Prostate gland (tissue), 2 donors: Measurements from ENCODE around the gene FGF1. TPM values are rescaled to one million over a fixed set of nuclear protein-coding genes. Genes with fewer than 3 reads are reported as not detected.

Source experiments
- DNase-seq: peaks from one replicate; pipeline ENCODE4 v3.0.0-alpha.2; 2019; ENCODE audit warnings: low spot score
- H3K27ac ChIP-seq, 2 donors: fragments of 200-600 bp; sonication (generic); 2 replicates each; pipeline ENCODE4 v1.5.1; 2017 to 2019
- H3K27me3 ChIP-seq: fragments of 200-600 bp; sonication (generic); replicated peaks from 2 replicates; pipeline ENCODE4 v1.5.1; 2019; ENCODE audit not compliant: insufficient read depth
- H3K36me3 ChIP-seq, 2 donors: fragments of 200-600 bp; sonication (generic); 1 replicate in 1 of 2; 2 replicates in 1 of 2; pipeline versions ENCODE4 v1.5.1 to v1.8.1; 2017 to 2019
- H3K4me1 ChIP-seq: fragments of 200-600 bp; sonication (generic); replicated peaks from 2 replicates; pipeline ENCODE4 v1.5.1; 2019
- H3K4me3 ChIP-seq, 2 donors: fragments of 200-600 bp; sonication (generic); 2 replicates each; pipeline ENCODE4 v1.5.1; 2017 to 2019
- H3K9me3 ChIP-seq: fragments of 200-600 bp; sonication (generic); 2 replicates; pipeline ENCODE4 v1.5.1; 2017
- POLR2A ChIP-seq: fragments of 450-650 bp; IDR thresholded peaks from one replicate; pipeline ENCODE4 v1.6.1; 2016; ENCODE audit warnings: antibody characterized with exemption, mild to moderate bottlenecking
- POLR2AphosphoS5 ChIP-seq: sonication (generic); formaldehyde crosslinking; IDR thresholded peaks from one replicate; pipeline ENCODE4 v1.6.1; 2017; ENCODE audit warnings: antibody characterized with exemption
- WGBS: methylation state at CpG from one replicate; pipeline ENCODE4 v1.1.5; 2018; 5-methylcytosine and 5-hydroxymethylcytosine counted together
- intact Hi-C: fragments of 100-400 bp; cut with DNase I; formaldehyde crosslinking; loops from one replicate; pipeline ENCODE4 v1.14.2; 2022
- total RNA-seq, 2 donors: library from RNA; depleted of rRNA; stranded (reverse); fragments of >200 nt; gene quantifications; one replicate each; pipeline ENCODE4 v1.1.0, GENCODE V29; 2016
- TF ChIP-seq, protein P1 (sequence below), 4 experiments: fragments of 200-600 bp in 2 of 4; fragments of 450-650 bp in 2 of 4; sonication (generic) in 2 of 4; IDR thresholded peaks; 1 replicate in 3 of 4; 2 replicates in 1 of 4; pipeline ENCODE4 v1.5.1; 2016 to 2019; ENCODE audit warnings: antibody characterized with exemption in 4 of 4, mild to moderate bottlenecking in 2 of 4, moderate library complexity in 2 of 4

Gene FGF1
- total RNA-seq, 2 donors from 2014 or later, result 2.0 to 9.4 TPM

- Histone ChIP-seq H3K9me3 (no peaks in the 10 kb centered on the region), H3K4me1 (no peaks in the 10 kb centered on the region), H3K4me3 (no peak overlapping the region), H3K27me3 (no peaks in the 10 kb centered on the region), H3K27ac (no peak overlapping the region), H3K36me3 (no peaks in the 10 kb centered on the region)
- 64% methylated on average over 3 of the region's 3 CpGs for WGBS
- no peak for DNase-seq
- intact Hi-C loops, result no loop called here
- TF ChIP-seq POLR2A, result no peak
- no peak for TF ChIP-seq POLR2AphosphoS5
- TF ChIP-seq, protein P1, sequence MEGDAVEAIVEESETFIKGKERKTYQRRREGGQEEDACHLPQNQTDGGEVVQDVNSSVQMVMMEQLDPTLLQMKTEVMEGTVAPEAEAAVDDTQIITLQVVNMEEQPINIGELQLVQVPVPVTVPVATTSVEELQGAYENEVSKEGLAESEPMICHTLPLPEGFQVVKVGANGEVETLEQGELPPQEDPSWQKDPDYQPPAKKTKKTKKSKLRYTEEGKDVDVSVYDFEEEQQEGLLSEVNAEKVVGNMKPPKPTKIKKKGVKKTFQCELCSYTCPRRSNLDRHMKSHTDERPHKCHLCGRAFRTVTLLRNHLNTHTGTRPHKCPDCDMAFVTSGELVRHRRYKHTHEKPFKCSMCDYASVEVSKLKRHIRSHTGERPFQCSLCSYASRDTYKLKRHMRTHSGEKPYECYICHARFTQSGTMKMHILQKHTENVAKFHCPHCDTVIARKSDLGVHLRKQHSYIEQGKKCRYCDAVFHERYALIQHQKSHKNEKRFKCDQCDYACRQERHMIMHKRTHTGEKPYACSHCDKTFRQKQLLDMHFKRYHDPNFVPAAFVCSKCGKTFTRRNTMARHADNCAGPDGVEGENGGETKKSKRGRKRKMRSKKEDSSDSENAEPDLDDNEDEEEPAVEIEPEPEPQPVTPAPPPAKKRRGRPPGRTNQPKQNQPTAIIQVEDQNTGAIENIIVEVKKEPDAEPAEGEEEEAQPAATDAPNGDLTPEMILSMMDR (IDR thresholded peaks at IDR 0.05), result no peak
Measured at GRCh38 chr5:142692321-142692894, 6.5 kb upstream of the FGF1 start.

GRCh38 chr5:142690667-142691066 is 4.8 kb upstream of the FGF1 start:
- no peak for DNase-seq
- H3K27me3 ChIP-seq, result no peaks in the 10 kb centered on the region
- no peak overlapping the region for H3K4me3 ChIP-seq
- 53% methylated on average over 4 of the region's 4 CpGs for WGBS
- no peaks in the 10 kb centered on the region for H3K4me1 ChIP-seq
- no peaks in the 10 kb centered on the region for H3K36me3 ChIP-seq
- intact Hi-C loops, result no loop called here
- TF ChIP-seq, protein P1 (IDR thresholded peaks at IDR 0.05), result peak in 1 of 4 experiments; percentile 19
- TF ChIP-seq POLR2AphosphoS5 (no peak), POLR2A (no peak)
- no peak overlapping the region for H3K27ac ChIP-seq
- no peaks in the 10 kb centered on the region for H3K9me3 ChIP-seq

- Histone ChIP-seq H3K4me1 (no peaks in the 10 kb centered on the region), H3K4me3 (no peak overlapping the region), H3K27ac (no peak overlapping the region), H3K36me3 (no peaks in the 10 kb centered on the region), H3K9me3 (no peaks in the 10 kb centered on the region), H3K27me3 (no peaks in the 10 kb centered on the region)
- no peak for DNase-seq
- intact Hi-C loops, result no loop called here
- TF ChIP-seq POLR2A (no peak), POLR2AphosphoS5 (no peak)
- TF ChIP-seq, protein P1 (IDR thresholded peaks at IDR 0.05), result no peak
- 74% methylated on average over 5 of the region's 5 CpGs for WGBS
Measured at GRCh38 chr5:142689081-142689480, 3.2 kb upstream of the FGF1 start.

GRCh38 chr5:142688281-142688989 is 2.5 kb upstream of the FGF1 start:
- 90% methylated on average over 7 of the region's 7 CpGs for WGBS
- Histone ChIP-seq H3K27me3 (no peaks in the 10 kb centered on the region), H3K36me3 (no peaks in the 10 kb centered on the region), H3K4me1 (no peaks in the 10 kb centered on the region), H3K9me3 (no peaks in the 10 kb centered on the region), H3K4me3 (no peak overlapping the region), H3K27ac (no peak overlapping the region)
- no peak for DNase-seq
- intact Hi-C loops, result no loop called here
- TF ChIP-seq POLR2AphosphoS5 (no peak), POLR2A (no peak)
- TF ChIP-seq, protein P1 (IDR thresholded peaks at IDR 0.05), result no peak

GRCh38 chr5:142686968-142687367 is 1.1 kb upstream of the FGF1 start:
- H3K36me3 ChIP-seq, result no peaks in the 10 kb centered on the region
- no peaks in the 10 kb centered on the region for H3K4me1 ChIP-seq
- no peaks in the 10 kb centered on the region for H3K9me3 ChIP-seq
- TF ChIP-seq POLR2A (no peak), POLR2AphosphoS5 (no peak)
- TF ChIP-seq, protein P1 (IDR thresholded peaks at IDR 0.05), result no peak
- H3K27ac ChIP-seq, result no peak overlapping the region
- DNase-seq, result no peak
- H3K4me3 ChIP-seq, result no peak overlapping the region
- WGBS, result 72% methylated on average over 4 of the region's 4 CpGs
- no peaks in the 10 kb centered on the region for H3K27me3 ChIP-seq
- intact Hi-C loops, result no loop called here
